HepG2 (cell line): Measurements from ENCODE around the gene KLF12. TPM values are rescaled to one million over a fixed set of nuclear protein-coding genes. Genes with fewer than 3 reads are reported as not detected.

Experiments
- ATAC-seq: fragments of 200-7000 bp; cut with Tn5 transposase; 3 replicates; pipeline ENCODE4 v1.9.1; 2020; ENCODE audit warnings: mild to moderate bottlenecking, moderate library complexity
- BruUV-seq: library from RNA; stranded (reverse); fragments of 400-500 nt; replicated peaks from 2 replicates; lab custom pipeline; 2021; lab: Mats Ljungman, UMichigan
- CTCF ChIA-PET: fragments of 300-600 bp; formaldehyde crosslinking; extraction: SDS; loops from one replicate; lab custom pipeline; 2021; ENCODE audit warnings: low total read pairs, inconsistent platforms, low intra/inter-chr PET ratio; lab: Yijun Ruan, JAX
- POLR2A ChIA-PET: fragments of 350-600 bp; sonication (Branson Sonifier 250); formaldehyde crosslinking; loops from one replicate; lab custom pipeline; 2020; ENCODE audit warnings: antibody characterized with exemption, inconsistent platforms; lab: Yijun Ruan, JAX
- DNase-seq: peaks from one replicate; pipeline ENCODE4 v3.0.0-alpha.2; 2015; ENCODE audit warnings: low spot score
- FAIRE-seq: peaks from 3 replicates; lab custom pipeline; 2011; peaks lifted over from hg19 to GRCh38; lab: Jason Lieb, UNC
- H2AFZ ChIP-seq: one replicate; pipeline ENCODE4 v1.6.1; 2011; ENCODE audit warnings: low read length, inconsistent platforms
- H3K27ac ChIP-seq: fragments of 300-600 bp; 3 replicates; pipeline ENCODE4 v1.8.0; 2011; ENCODE audit warnings: mixed run types, mild to moderate bottlenecking, mixed read lengths, low read length, inconsistent platforms; ENCODE audit not compliant: insufficient read depth; ENCODE audit errors: extremely low read length
- H3K27me3 ChIP-seq, 2 experiments: fragments of 200-600 bp in 1 of 2; 2 replicates in 1 of 2; 3 replicates in 1 of 2; pipeline versions ENCODE4 v1.6.0 to v1.8.0; 2011; ENCODE audit warnings: low read length in 2 of 2, mild to moderate bottlenecking in 2 of 2, moderate library complexity in 2 of 2, inconsistent platforms in 1 of 2; ENCODE audit not compliant: insufficient read depth in 2 of 2, control insufficient read depth in 1 of 2
- H3K36me3 ChIP-seq, 2 experiments: fragments of 200-600 bp in 1 of 2; replicated peaks in 1 of 2; 2 replicates in 1 of 2; 3 replicates in 1 of 2; pipeline versions ENCODE4 v1.5.1 to v1.8.0; 2011; ENCODE audit warnings: low read length in 2 of 2, inconsistent platforms in 1 of 2; ENCODE audit not compliant: insufficient read depth in 2 of 2, control insufficient read depth in 1 of 2
- H3K4me1 ChIP-seq: 2 replicates; pipeline ENCODE4 v1.5.1; 2012; ENCODE audit warnings: low read length, inconsistent platforms; ENCODE audit not compliant: insufficient read depth
- H3K4me2 ChIP-seq: 2 replicates; pipeline ENCODE4 v1.6.0; 2011; ENCODE audit warnings: low read depth, low read length, inconsistent platforms
- H3K4me3 ChIP-seq, 3 experiments: fragments of 200-600 bp in 1 of 3; sonication (generic), shearing (Covaris generic) in 1 of 3; replicated peaks in 1 of 3; 2 replicates each; pipeline ENCODE4 v1.5.1; 2011 to 2016; ENCODE audit warnings: low read length in 3 of 3, inconsistent platforms in 2 of 3, low read depth in 2 of 3, mild to moderate bottlenecking in 2 of 3, control low read depth in 1 of 3, mixed read lengths in 1 of 3; ENCODE audit not compliant: insufficient read depth in 1 of 3
- H3K79me2 ChIP-seq: one replicate; pipeline ENCODE4 v1.6.1; 2011; ENCODE audit warnings: low read length, inconsistent platforms; ENCODE audit not compliant: insufficient read depth
- H3K9ac ChIP-seq: 2 replicates; pipeline ENCODE4 v1.6.0; 2011; ENCODE audit warnings: mild to moderate bottlenecking, low read depth, low read length, inconsistent platforms; ENCODE audit not compliant: insufficient read depth
- H3K9me3 ChIP-seq: 2 replicates; pipeline ENCODE4 v1.5.1; 2012; ENCODE audit warnings: mild to moderate bottlenecking, low read length
- H4K20me1 ChIP-seq: 2 replicates; pipeline ENCODE4 v1.6.0; 2011; ENCODE audit warnings: inconsistent platforms, mild to moderate bottlenecking, low read length, moderate library complexity; ENCODE audit not compliant: insufficient read depth
- GFI1 ChIP-seq: sonication (generic); formaldehyde crosslinking; IDR thresholded peaks from 2 replicates; pipeline ENCODE4 v1.5.0; 2020; ENCODE audit warnings: missing genetic modification reagents, mild to moderate bottlenecking, borderline replicate concordance
- HMG20B ChIP-seq: conservative IDR thresholded peaks from 2 replicates; pipeline ENCODE4 v1.6.1; 2016; ENCODE audit warnings: missing genetic modification reagents, missing compliant biosample characterization
- KDM6A ChIP-seq: IDR thresholded peaks from 2 replicates; pipeline ENCODE4 v1.6.1; 2016; ENCODE audit warnings: low read depth
- MAF1 ChIP-seq: sonication (generic); formaldehyde crosslinking; IDR thresholded peaks from 2 replicates; pipeline ENCODE4 v1.5.0; 2020; ENCODE audit warnings: missing genetic modification reagents, borderline replicate concordance
- NFATC3 ChIP-seq: sonication (generic); formaldehyde crosslinking; IDR thresholded peaks from 2 replicates; pipeline ENCODE4 v1.5.1; 2020; ENCODE audit warnings: mild to moderate bottlenecking, missing genetic modification reagents
- NFRKB ChIP-seq: fragments of 450-650 bp; IDR thresholded peaks from 2 replicates; pipeline ENCODE4 v1.6.1; 2017
- RBAK ChIP-seq: sonication (generic); formaldehyde crosslinking; IDR thresholded peaks from 2 replicates; pipeline ENCODE4 v1.5.1; 2020; ENCODE audit warnings: mild to moderate bottlenecking, missing genetic modification reagents
- RBM39 ChIP-seq: fragments of 200-400 bp; formaldehyde crosslinking; IDR thresholded peaks from one replicate; pipeline ENCODE4 v1.6.1; 2018; ENCODE audit warnings: antibody characterized with exemption, mild to moderate bottlenecking, low read depth, low read length; ENCODE audit not compliant: poor library complexity, severe bottlenecking
- TRIM24 ChIP-seq: sonication (generic); formaldehyde crosslinking; IDR thresholded peaks from 2 replicates; pipeline ENCODE4 v1.8.0; 2022; ENCODE audit warnings: mild to moderate bottlenecking, missing genetic modification reagents
- ZNF180 ChIP-seq: sonication (generic); formaldehyde crosslinking; IDR thresholded peaks from 2 replicates; pipeline ENCODE4 v1.4.0; 2020; ENCODE audit warnings: low read depth, missing genetic modification reagents, borderline replicate concordance
- ZNF337 ChIP-seq: sonication (generic); formaldehyde crosslinking; IDR thresholded peaks from 2 replicates; pipeline ENCODE4 v1.5.1; 2020; ENCODE audit warnings: missing genetic modification reagents, low read depth, mild to moderate bottlenecking, borderline replicate concordance
- ZNF790 ChIP-seq: sonication (generic); formaldehyde crosslinking; IDR thresholded peaks from 2 replicates; pipeline ENCODE4 v1.8.0; 2022; ENCODE audit warnings: missing genetic modification reagents, mild to moderate bottlenecking, borderline replicate concordance
- ZNF883 ChIP-seq: sonication (generic); formaldehyde crosslinking; IDR thresholded peaks from 2 replicates; pipeline ENCODE4 v1.5.1; 2020; ENCODE audit warnings: mild to moderate bottlenecking, missing genetic modification reagents; ENCODE audit errors: not compliant biosample characterization
- WGBS: methylation state at CpG from one replicate; pipeline ENCODE4 v1.1.6; 2017; ENCODE audit warnings: low lambda C conversion rate; 5-methylcytosine and 5-hydroxymethylcytosine counted together
- in situ Hi-C: cut with HindIII; loops from 2 replicates; pipeline ENCODE4 v1.10.0; 2017; ENCODE audit warnings: low pct_unique_long_range_greater_than_20kb; ENCODE audit not compliant: extremely low pct_ligation_motif_present
- intact Hi-C: fragments of 100-400 bp; cut with micrococcal nuclease; formaldehyde crosslinking; loops from one replicate; pipeline ENCODE4 v1.10.0; 2022; ENCODE audit not compliant: unreplicated experiment
- polyA plus RNA-seq, 8 experiments: library from polyadenylated mRNA; depleted of rRNA in 3 of 8; stranded (reverse) in 7 of 8; unstranded in 1 of 8; fragments of >200 nt; fragmentation: Illumina TruSeq in 4 of 8; extraction: Trizol in 4 of 8; gene quantifications; 2 replicates each; pipeline versions ENCODE4 v1.2.1 to v1.2.3, GENCODE V29; 2011 to 2016; ENCODE audit warnings: low read depth in 4 of 8, missing spikeins in 1 of 8, mixed read lengths in 1 of 8; ENCODE audit not compliant: insufficient read depth in 1 of 8
- total RNA-seq, 5 experiments: library from RNA; depleted of rRNA; stranded (reverse); fragments of >200 nt; fragmentation: Illumina TruSeq; extraction: Trizol; gene quantifications; 2 replicates each; pipeline ENCODE4 v1.2.3, GENCODE V29; 2016; ENCODE audit warnings: low read depth in 1 of 5
- TF ChIP-seq, protein P1 (sequence below): IDR thresholded peaks from 2 replicates; pipeline ENCODE4 v1.6.1; 2016; ENCODE audit warnings: control low read depth
- TF ChIP-seq, protein P2 (sequence below): sonication (generic); formaldehyde crosslinking; IDR thresholded peaks from 2 replicates; pipeline ENCODE4 v1.8.1; 2023; ENCODE audit warnings: mild to moderate bottlenecking, inconsistent platforms, moderate library complexity, missing genetic modification reagents, borderline replicate concordance
- TF ChIP-seq, protein P3 (sequence below): sonication (generic); formaldehyde crosslinking; IDR thresholded peaks from 2 replicates; pipeline ENCODE4 v1.8.0; 2022; ENCODE audit warnings: low read depth, missing genetic modification reagents

Gene KLF12
- total and polyA plus RNA-seq, 2 of the 13 experiments (the other 11 are each of a cell fraction or from before 2014, with no cell fraction given) = 0.66 to 1.5 TPM

DNA sequence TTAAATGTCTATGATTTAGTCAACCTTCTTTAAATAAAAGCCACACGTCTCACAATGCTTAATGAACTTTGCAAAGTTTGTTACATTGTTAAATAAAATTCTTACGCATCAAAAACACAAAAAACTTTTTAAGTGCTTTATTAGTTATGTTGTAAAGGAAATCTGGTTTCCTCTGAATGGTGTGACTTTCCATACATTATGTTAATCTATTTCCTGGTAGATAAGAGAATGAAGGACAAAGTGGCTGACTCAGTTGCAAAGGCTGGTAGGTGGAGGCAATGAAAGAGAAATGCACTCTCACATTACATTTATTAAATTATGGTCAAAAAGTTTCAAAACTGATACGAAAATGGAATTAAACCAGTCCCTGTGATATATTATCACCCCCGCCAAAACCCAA is 15.9 kb downstream of the KLF12 start (continued):
- no peak for TF ChIP-seq RBM39
- no peak for TF ChIP-seq TRIM24 (CRISPR knock-in tag)
- TF ChIP-seq, protein P1, sequence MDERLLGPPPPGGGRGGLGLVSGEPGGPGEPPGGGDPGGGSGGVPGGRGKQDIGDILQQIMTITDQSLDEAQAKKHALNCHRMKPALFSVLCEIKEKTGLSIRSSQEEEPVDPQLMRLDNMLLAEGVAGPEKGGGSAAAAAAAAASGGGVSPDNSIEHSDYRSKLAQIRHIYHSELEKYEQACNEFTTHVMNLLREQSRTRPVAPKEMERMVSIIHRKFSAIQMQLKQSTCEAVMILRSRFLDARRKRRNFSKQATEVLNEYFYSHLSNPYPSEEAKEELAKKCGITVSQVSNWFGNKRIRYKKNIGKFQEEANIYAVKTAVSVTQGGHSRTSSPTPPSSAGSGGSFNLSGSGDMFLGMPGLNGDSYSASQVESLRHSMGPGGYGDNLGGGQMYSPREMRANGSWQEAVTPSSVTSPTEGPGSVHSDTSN (CRISPR knock-in tag) = no peak
- TF ChIP-seq, all 625 proteins: peak for 0

DNA sequence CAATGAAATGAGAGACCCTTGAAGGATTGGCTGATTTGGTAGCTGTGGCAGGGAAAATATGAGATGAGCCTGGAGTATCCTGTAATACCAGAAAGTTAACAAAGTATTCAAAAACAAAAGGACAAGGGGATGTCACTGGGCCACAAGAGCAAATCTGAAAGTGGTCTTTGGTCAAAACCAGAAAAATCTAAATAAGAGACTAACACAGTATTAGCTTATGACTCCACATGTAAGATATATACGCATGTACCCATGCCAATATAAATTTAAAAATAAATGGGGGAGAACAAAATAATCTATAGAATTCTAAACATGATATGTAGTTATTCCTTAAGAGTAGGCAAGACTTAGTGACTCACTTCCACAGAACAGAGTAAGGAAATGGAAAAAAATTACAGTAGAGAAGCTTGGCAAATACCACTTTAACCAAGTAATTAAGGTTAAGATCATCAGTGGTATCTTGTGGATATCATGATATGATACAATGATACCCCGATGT is 16.9 kb downstream of the KLF12 start:
- H4K20me1 ChIP-seq = no peaks in the 10 kb centered on the region
- WGBS = 56% methylated on average over 2 of the region's 2 CpGs
- H3K27me3 ChIP-seq = no peaks in the 10 kb centered on the region
- ATAC-seq (no peak), FAIRE-seq (no peak), DNase-seq (no peak)
- H3K79me2 ChIP-seq = no peaks in the 10 kb centered on the region
- H3K4me2 ChIP-seq = no peak overlapping the region
- no peak overlapping the region for H3K4me3 ChIP-seq
- no peak overlapping the region for H2AFZ ChIP-seq
- no peak overlapping the region for H3K9ac ChIP-seq
- in situ Hi-C loops = no loop called here
- BruUV-seq = no TSS peak
- no peaks in the 10 kb centered on the region for H3K36me3 ChIP-seq
- TF ChIP-seq, protein P2, sequence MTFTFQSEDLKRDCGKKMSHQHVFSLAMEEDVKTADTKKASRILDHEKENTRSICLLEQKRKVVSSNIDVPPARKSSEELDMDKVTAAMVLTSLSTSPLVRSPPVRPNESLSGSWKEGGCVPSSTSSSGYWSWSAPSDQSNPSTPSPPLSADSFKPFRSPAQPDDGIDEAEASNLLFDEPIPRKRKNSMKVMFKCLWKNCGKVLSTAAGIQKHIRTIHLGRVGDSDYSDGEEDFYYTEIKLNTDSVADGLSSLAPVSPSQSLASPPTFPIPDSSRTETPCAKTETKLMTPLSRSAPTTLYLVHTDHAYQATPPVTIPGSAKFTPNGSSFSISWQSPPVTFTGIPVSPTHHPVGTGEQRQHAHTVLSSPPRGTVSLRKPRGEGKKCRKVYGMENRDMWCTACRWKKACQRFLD (CRISPR knock-in tag) = no peak
- TF ChIP-seq ZNF790 (CRISPR knock-in tag) (no peak), ZNF180 (CRISPR knock-in tag) (no peak), HMG20B (CRISPR knock-in tag) (no peak), KDM6A (CRISPR knock-in tag) (no peak), GFI1 (CRISPR knock-in tag) (no peak), ZNF883 (CRISPR knock-in tag) (no peak), RBAK (CRISPR knock-in tag) (no peak), ZNF337 (CRISPR knock-in tag) (no peak), MAF1 (no peak), NFATC3 (CRISPR knock-in tag) (no peak), NFRKB (no peak)
- TF ChIP-seq, protein P3, sequence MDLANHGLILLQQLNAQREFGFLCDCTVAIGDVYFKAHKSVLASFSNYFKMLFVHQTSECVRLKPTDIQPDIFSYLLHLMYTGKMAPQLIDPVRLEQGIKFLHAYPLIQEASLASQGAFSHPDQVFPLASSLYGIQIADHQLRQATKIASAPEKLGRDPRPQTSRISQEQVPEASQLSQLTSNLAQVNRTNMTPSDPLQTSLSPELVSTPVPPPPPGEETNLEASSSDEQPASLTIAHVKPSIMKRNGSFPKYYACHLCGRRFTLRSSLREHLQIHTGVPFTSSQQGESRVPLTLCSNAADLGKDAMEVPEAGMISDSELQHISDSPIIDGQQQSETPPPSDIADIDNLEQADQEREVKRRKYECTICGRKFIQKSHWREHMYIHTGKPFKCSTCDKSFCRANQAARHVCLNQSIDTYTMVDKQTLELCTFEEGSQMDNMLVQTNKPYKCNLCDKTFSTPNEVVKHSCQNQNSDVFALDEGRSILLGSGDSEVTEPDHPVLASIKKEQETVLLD (CRISPR knock-in tag) = no peak
- CTCF ChIA-PET = no interaction called here
- H3K4me1 ChIP-seq = peaks cover 7% of the 10 kb centered on the region
- peaks cover 15% of the 10 kb centered on the region for H3K9me3 ChIP-seq
- POLR2A ChIA-PET = no interaction called here
- intact Hi-C loops = no loop called here
- no peak overlapping the region for H3K27ac ChIP-seq
